SH-SY5Y (cell line): ENCODE measurements around the gene SMOC1.

ENCODE experiments used
- GATA2 ChIP-seq: IDR thresholded peaks from 2 replicates; pipeline ENCODE4 v1.6.1; 2011; ENCODE audit warnings: mild to moderate bottlenecking, low read depth, low read length
- GATA3 ChIP-seq: IDR thresholded peaks from 2 replicates; pipeline ENCODE4 v1.6.1; 2011; ENCODE audit warnings: low read depth, mild to moderate bottlenecking, low read length, moderate library complexity

- TF ChIP-seq GATA3 (no peak), GATA2 (no peak)
Measured at GRCh38 chr14:69895109-69895508, 15.9 kb downstream of the SMOC1 start.
